Hepatocyte (in vitro differentiated cells): ENCODE results near the gene TXNL1. TPM values are rescaled to one million over a fixed set of nuclear protein-coding genes. Genes with fewer than 3 reads are reported as not detected.
A peak's percentile ranks its signal among the peaks of the same experiment; 100 is the strongest.

Experiments
- DNase-seq: peaks from one replicate; pipeline ENCODE4 v3.0.0-alpha.2; 2016; ENCODE audit warnings: low spot score
- H2AFZ ChIP-seq: fragments of 200-600 bp; sonication (generic); 2 replicates; pipeline ENCODE4 v1.6.0; 2016; ENCODE audit warnings: antibody characterized with exemption, mild to moderate bottlenecking
- H3K27ac ChIP-seq: fragments of 200-600 bp; sonication (generic); 2 replicates; pipeline ENCODE4 v1.5.1; 2016; ENCODE audit warnings: mild to moderate bottlenecking
- H3K27me3 ChIP-seq: fragments of 200-600 bp; sonication (generic); 2 replicates; pipeline ENCODE4 v1.6.1; 2016
- H3K36me3 ChIP-seq: fragments of 200-600 bp; sonication (generic); replicated peaks from 2 replicates; pipeline ENCODE4 v1.5.1; 2016; ENCODE audit warnings: low read depth; ENCODE audit not compliant: insufficient read depth
- H3K4me1 ChIP-seq: fragments of 200-600 bp; sonication (generic); 2 replicates; pipeline ENCODE4 v1.5.1; 2016; ENCODE audit warnings: mild to moderate bottlenecking, moderate library complexity; ENCODE audit not compliant: insufficient read depth
- H3K4me2 ChIP-seq: fragments of 200-600 bp; sonication (generic); 2 replicates; pipeline ENCODE4 v1.6.0; 2016
- H3K4me3 ChIP-seq: fragments of 200-600 bp; sonication (generic); 2 replicates; pipeline ENCODE4 v1.5.1; 2016; ENCODE audit warnings: mild to moderate bottlenecking
- H3K79me2 ChIP-seq: fragments of 200-600 bp; sonication (generic); 2 replicates; pipeline ENCODE4 v1.6.0; 2017; ENCODE audit warnings: mild to moderate bottlenecking
- H3K9me2 ChIP-seq: fragments of 200-600 bp; sonication (generic); replicated peaks from 2 replicates; pipeline ENCODE4 v1.6.0; 2017; ENCODE audit warnings: mild to moderate bottlenecking; ENCODE audit not compliant: insufficient read depth
- H3K9me3 ChIP-seq: fragments of 200-600 bp; sonication (generic); 2 replicates; pipeline ENCODE4 v1.5.1; 2016; ENCODE audit warnings: low read depth, mild to moderate bottlenecking
- H4K20me1 ChIP-seq: fragments of 200-600 bp; sonication (generic); 2 replicates; pipeline ENCODE4 v1.6.0; 2016; ENCODE audit warnings: mild to moderate bottlenecking; ENCODE audit not compliant: insufficient read depth, poor library complexity, severe bottlenecking
- CTCF ChIP-seq: fragments of 200-600 bp; sonication (generic); IDR thresholded peaks from 2 replicates; pipeline ENCODE4 v1.5.1; 2016; ENCODE audit warnings: antibody characterized with exemption, mild to moderate bottlenecking; ENCODE audit not compliant: poor library complexity
- EZH2 ChIP-seq: fragments of 200-600 bp; sonication (generic); IDR thresholded peaks from 2 replicates; pipeline ENCODE4 v1.6.1; 2016; ENCODE audit warnings: antibody characterized with exemption, mild to moderate bottlenecking, borderline replicate concordance
- EZH2phosphoT487 ChIP-seq: fragments of 200-600 bp; sonication (generic); IDR thresholded peaks from one replicate; pipeline ENCODE4 v1.6.1; 2018; ENCODE audit warnings: antibody characterized with exemption, mild to moderate bottlenecking, low read depth, moderate library complexity; ENCODE audit not compliant: unreplicated experiment, severe bottlenecking
- WGBS: methylation state at CpG from one replicate; pipeline ENCODE4 v1.1.6; 2016; ENCODE audit warnings: low lambda C conversion rate; ENCODE audit errors: missing lambda C conversion rate; 5-methylcytosine and 5-hydroxymethylcytosine counted together
- polyA plus RNA-seq: library from polyadenylated mRNA; unstranded; fragments of >200 nt; fragmentation: Nextera tagmentation; extraction: Ambion mirVana; gene quantifications from 2 replicates; pipeline ENCODE4 v1.2.1, GENCODE V29; 2016
- total RNA-seq: library from RNA; depleted of rRNA; stranded (reverse); fragments of >200 nt; gene quantifications from 2 replicates; pipeline ENCODE4 v1.2.3, GENCODE V29; 2014

The TXNL1 gene
- total and polyA plus RNA-seq, 2 experiments from 2014 or later: 60.8 to 77.0 TPM

DNA sequence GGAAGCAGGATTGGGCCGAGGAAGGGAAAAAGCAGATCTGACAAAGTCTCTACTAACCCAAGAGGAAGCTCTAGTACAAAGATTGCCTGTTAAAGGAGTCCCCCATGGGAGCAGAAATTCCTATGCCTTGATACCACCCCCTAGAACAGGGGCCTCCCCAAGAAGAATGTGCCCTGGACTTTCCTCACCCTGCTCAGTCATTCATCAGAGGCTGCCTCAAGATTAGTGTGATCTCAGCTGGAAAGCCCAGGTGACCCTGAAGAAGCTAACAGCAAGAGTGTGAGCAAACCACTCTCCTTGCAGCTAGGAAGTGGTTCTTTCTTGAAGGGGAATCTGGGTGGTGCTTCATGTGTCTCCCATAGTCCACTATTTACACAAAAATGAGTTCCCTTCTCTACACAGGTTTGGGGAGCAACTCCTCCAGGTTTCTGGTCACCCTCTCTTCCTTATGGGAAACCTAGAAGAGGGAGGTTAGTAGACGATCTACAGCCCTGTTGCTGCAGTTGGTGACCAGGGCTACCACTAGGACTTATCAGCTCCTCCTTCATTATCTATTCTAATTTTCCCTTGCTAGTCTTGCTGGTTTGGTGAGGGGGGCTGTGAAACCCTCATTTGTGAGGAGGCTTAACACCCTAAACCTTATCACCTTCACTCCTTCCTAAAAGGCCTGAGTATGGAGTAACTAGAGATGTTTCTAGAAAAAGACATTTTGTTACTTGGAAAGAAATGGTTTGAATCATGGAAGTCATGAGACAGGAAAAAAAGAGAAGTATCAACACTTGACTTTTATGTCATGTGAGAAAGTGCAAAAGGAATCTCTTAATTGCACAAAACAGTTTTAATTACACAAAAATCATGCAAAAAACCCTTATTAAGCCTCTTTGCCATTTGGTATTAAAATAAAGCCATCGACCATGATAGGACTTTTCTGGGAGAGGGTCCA, 9.8 kb upstream of the TXNL1 start:
- Histone ChIP-seq H3K27ac (no peak overlapping the region), H3K36me3 (no peaks in the 10 kb centered on the region), H4K20me1 (no peaks in the 10 kb centered on the region), H2AFZ (no peak overlapping the region), H3K79me2 (peaks cover 17% of the 10 kb centered on the region), H3K9me2 (no peaks in the 10 kb centered on the region), H3K27me3 (no peaks in the 10 kb centered on the region), H3K4me1 (no peaks in the 10 kb centered on the region), H3K4me3 (no peak overlapping the region), H3K9me3 (no peaks in the 10 kb centered on the region), H3K4me2 (no peak overlapping the region)
- 82% methylated on average over 3 of the region's 3 CpGs for WGBS
- TF ChIP-seq CTCF (no peak), EZH2 (no peak), EZH2phosphoT487 (no peak)
- DNase-seq: no peak

DNA sequence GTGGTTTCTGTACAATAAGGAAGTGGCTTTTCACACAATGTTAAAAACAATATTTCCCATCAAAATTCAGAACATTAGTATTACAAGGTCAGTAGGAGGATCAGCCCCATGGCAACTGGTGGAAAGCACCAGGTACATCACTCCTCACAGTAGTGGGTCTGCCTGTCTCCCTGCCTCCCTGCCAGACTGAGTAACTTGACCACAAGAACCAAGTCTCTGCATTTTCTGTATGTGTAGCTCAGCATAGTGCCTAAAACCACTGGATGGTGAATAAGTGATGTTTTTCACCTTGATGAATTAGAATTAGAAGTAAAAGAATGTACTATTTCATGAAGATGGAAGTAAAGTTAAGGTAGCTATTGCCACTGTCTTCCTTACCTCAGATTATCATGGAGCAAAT, 8.7 kb upstream of the TXNL1 start:
- TF ChIP-seq EZH2 (no peak), EZH2phosphoT487 (no peak), CTCF (no peak)
- no peaks in the 10 kb centered on the region for H3K9me2 ChIP-seq
- H3K9me3 ChIP-seq: no peaks in the 10 kb centered on the region
- H3K4me2 ChIP-seq: no peak overlapping the region
- no peaks in the 10 kb centered on the region for H3K36me3 ChIP-seq
- H3K27ac ChIP-seq: no peak overlapping the region
- peaks cover 5% of the 10 kb centered on the region for H3K79me2 ChIP-seq
- no peaks in the 10 kb centered on the region for H4K20me1 ChIP-seq
- DNase-seq: no peak
- no peaks in the 10 kb centered on the region for H3K27me3 ChIP-seq
- no peak overlapping the region for H3K4me3 ChIP-seq
- no peaks in the 10 kb centered on the region for H3K4me1 ChIP-seq
- H2AFZ ChIP-seq: no peak overlapping the region

DNA sequence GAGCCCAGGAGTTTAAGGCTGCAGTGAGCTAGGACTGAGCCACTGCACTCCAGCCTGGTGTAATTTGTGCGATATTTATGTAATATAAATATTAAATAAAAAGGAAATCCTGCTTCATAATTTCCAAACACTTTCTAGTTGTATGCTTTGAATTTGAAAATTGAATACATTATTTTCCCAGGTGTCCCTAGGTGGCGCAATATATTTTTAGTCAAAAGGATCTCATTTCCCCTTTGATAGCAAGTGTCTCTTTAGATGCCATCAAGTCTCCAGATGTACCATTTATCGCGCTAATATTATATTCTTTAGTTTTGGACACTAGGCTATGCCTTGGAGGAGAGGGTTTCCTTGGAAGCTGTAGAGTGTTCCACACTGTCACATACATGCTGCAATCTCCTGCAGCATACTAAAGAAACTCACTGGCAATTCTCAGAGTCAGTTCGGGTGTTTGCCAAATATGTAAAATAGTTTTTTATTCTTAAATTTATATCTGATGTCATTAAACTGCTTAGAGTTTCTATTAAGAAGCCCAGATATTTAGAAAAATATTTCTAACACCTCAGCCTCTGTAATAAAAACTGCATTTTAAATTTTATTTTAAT, 7.1 kb upstream of the TXNL1 start:
- Histone ChIP-seq H3K9me3 (no peaks in the 10 kb centered on the region), H3K27me3 (no peaks in the 10 kb centered on the region), H4K20me1 (no peaks in the 10 kb centered on the region), H3K9me2 (no peaks in the 10 kb centered on the region), H3K4me3 (no peak overlapping the region), H3K79me2 (no peaks in the 10 kb centered on the region), H2AFZ (no peak overlapping the region), H3K27ac (no peak overlapping the region), H3K36me3 (no peaks in the 10 kb centered on the region), H3K4me2 (no peak overlapping the region), H3K4me1 (no peaks in the 10 kb centered on the region)
- WGBS: 73% methylated on average over 5 of the region's 5 CpGs
- peak; percentile 20 for DNase-seq
- TF ChIP-seq EZH2 (no peak), CTCF (peak; percentile 57)
